ENCODE measurements around the gene LRRFIP1.

GRCh38 chr2:237594514-237594871 is 32.9 kb upstream of the LRRFIP1 start:
- TF ChIP-seq MAX (IDR thresholded peaks at IDR 0.05) (no peak), FOXM1 (IDR thresholded peaks at IDR 0.05; ENCODE audit: borderline replicate concordance, low read depth) (no peak), EP300 (IDR thresholded peaks at IDR 0.05; ENCODE audit: borderline replicate concordance) (no peak), USF1 (IDR thresholded peaks at IDR 0.05) (no peak), TAF1 (IDR thresholded peaks at IDR 0.05; ENCODE audit: low read depth) (no peak)
- TF ChIP-seq, protein P1, sequence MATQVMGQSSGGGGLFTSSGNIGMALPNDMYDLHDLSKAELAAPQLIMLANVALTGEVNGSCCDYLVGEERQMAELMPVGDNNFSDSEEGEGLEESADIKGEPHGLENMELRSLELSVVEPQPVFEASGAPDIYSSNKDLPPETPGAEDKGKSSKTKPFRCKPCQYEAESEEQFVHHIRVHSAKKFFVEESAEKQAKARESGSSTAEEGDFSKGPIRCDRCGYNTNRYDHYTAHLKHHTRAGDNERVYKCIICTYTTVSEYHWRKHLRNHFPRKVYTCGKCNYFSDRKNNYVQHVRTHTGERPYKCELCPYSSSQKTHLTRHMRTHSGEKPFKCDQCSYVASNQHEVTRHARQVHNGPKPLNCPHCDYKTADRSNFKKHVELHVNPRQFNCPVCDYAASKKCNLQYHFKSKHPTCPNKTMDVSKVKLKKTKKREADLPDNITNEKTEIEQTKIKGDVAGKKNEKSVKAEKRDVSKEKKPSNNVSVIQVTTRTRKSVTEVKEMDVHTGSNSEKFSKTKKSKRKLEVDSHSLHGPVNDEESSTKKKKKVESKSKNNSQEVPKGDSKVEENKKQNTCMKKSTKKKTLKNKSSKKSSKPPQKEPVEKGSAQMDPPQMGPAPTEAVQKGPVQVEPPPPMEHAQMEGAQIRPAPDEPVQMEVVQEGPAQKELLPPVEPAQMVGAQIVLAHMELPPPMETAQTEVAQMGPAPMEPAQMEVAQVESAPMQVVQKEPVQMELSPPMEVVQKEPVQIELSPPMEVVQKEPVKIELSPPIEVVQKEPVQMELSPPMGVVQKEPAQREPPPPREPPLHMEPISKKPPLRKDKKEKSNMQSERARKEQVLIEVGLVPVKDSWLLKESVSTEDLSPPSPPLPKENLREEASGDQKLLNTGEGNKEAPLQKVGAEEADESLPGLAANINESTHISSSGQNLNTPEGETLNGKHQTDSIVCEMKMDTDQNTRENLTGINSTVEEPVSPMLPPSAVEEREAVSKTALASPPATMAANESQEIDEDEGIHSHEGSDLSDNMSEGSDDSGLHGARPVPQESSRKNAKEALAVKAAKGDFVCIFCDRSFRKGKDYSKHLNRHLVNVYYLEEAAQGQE (IDR thresholded peaks at IDR 0.05; ENCODE audit: low read depth), result no peak
